ENCODE measurements around the gene DNAAF8.

GRCh38 chr16:4788489-4788889 lies 54.2 kb downstream of the DNAAF8 start:
- TF ChIP-seq, protein P1, sequence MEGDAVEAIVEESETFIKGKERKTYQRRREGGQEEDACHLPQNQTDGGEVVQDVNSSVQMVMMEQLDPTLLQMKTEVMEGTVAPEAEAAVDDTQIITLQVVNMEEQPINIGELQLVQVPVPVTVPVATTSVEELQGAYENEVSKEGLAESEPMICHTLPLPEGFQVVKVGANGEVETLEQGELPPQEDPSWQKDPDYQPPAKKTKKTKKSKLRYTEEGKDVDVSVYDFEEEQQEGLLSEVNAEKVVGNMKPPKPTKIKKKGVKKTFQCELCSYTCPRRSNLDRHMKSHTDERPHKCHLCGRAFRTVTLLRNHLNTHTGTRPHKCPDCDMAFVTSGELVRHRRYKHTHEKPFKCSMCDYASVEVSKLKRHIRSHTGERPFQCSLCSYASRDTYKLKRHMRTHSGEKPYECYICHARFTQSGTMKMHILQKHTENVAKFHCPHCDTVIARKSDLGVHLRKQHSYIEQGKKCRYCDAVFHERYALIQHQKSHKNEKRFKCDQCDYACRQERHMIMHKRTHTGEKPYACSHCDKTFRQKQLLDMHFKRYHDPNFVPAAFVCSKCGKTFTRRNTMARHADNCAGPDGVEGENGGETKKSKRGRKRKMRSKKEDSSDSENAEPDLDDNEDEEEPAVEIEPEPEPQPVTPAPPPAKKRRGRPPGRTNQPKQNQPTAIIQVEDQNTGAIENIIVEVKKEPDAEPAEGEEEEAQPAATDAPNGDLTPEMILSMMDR (IDR thresholded peaks at IDR 0.05) = no peak
- TF ChIP-seq POLR2A (IDR thresholded peaks at IDR 0.05) = no peak

Data from adrenal gland (tissue), 5 donors.